ENCODE measurements around the gene SLC23A3.

Gene SLC23A3, protein sequence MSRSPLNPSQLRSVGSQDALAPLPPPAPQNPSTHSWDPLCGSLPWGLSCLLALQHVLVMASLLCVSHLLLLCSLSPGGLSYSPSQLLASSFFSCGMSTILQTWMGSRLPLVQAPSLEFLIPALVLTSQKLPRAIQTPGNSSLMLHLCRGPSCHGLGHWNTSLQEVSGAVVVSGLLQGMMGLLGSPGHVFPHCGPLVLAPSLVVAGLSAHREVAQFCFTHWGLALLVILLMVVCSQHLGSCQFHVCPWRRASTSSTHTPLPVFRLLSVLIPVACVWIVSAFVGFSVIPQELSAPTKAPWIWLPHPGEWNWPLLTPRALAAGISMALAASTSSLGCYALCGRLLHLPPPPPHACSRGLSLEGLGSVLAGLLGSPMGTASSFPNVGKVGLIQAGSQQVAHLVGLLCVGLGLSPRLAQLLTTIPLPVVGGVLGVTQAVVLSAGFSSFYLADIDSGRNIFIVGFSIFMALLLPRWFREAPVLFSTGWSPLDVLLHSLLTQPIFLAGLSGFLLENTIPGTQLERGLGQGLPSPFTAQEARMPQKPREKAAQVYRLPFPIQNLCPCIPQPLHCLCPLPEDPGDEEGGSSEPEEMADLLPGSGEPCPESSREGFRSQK

DNA sequence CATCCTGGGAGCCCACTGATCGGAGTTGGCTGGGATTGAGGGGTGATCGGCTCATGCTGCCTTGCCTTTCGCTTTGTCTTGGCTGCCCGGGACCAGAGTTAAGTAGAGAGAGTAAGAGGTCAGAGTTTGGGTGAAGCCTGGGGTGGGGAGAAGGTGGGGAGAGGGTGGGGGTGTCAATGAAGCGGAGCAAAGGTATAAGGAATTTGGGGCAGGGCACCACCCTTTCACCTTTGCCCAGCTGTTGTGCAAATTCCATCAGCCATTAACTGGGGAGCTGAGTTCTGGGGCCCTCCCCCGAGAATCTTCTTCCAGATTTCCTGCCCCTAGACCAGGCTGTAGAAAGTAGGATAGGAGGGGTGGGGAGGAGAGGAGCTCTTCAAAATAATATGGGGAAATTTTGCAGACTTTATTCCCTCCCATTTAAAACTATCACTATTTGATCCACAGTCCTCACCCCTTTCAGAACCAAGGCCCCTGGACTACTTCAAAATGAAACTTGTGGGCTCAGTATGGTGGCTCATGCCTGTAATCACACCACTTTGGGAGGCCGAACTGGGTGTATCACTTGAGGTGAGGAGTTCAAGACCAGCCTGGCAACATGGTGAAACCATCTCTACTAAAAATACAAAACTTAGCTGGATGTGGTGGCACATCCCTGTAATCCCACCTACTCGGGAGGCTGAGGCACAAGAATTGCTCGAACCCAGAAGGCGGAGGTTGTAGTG, at the start of gene SLC23A3:
SLC23A3 (minus strand) TSS at position 100 of the 725 bp plus-strand sequence; CDS start at position 55, 45 bp downstream.
- no peak for DNase-seq (ENCODE audit: low read depth in 2 of 2)

DNA sequence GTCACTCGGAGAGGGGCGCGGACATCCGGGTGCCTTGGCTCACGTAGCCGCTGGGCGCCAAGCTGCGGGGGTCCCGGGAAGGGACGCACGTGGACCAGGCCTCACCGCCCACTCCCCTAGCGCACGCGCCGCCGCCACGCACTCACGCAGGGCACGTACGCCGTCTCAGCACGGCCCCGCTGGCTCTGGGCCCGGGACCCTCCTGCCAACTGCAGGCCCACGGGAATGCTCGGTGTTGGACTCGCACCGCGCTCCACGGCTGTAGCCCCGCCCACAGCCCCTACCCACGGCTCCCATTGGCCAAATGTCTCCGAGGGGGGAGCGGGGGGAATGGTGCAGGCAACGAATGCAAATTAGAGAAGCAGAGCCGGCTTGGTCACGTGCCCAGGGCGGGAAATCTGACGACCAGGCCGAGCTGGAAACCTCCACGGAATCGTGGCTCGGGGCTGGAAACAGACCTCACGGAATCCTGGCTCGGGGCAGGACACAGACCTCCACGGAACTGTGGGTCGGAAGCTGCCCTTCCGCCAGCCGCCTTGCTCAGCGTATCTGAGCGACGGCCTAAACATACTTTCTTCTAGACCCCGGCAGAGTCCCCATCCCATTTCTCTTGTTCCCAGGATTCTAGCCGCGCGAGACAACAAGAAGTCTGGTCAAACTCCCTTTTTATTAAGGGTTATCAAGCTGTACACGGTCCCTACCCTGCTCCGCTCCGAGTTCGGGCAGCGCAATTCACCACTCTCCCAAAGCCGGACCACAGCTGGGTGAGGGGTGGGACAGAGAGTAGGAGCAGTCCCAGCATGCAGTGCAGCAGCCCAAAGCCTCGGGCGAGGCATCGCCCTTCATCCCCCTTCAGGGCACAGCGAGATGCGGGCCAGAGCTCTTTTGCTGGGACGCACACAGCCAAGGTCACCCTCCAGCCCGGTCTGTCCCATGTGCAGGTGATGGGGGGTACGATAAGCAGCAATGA, 49.2 kb upstream of the SLC23A3 start, which contains the start of gene ABCB6:
ABCB6 (minus strand) TSS at position 227 of the 970 bp plus-strand sequence. CDS start 285 bp downstream, outside the sequence.
- DNase-seq (ENCODE audit: low read depth in 2 of 2): peak; percentile 89 to 90

- peak in 1 of 2 experiments; percentile 24 for DNase-seq (ENCODE audit: low read depth in 2 of 2)
Observed at GRCh38 chr2:219218217-219218731, 48.4 kb upstream of the SLC23A3 start.

DNA sequence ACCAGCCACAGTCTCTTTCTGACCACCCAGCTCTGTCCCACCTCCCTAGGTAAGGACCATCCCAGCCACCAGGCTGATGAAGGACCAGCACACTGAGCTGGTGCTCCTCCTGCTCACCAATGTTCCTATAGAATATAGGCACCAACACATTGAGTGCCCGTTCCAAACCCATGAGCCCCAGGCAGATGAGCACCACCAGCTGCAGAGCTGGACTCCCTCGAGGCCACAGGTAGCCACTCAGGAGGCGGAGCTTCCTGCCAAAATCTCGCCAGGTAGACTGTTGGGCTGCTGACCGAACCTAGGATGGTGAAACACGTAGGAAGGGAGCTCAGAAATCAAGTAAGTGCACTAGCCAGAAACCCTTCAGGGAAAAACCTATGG, 46.7 kb upstream of the SLC23A3 start:
- DNase-seq (ENCODE audit: low read depth in 2 of 2): no peak

GRCh38 chr2:219215871-219216534, 46.2 kb upstream of the SLC23A3 start:
- DNase-seq (ENCODE audit: low read depth in 2 of 2): no peak

- no peak for DNase-seq (ENCODE audit: low read depth in 2 of 2)
Observed at GRCh38 chr2:219214786-219215185, 45.0 kb upstream of the SLC23A3 start.

GRCh38 chr2:219214141-219214540, 44.3 kb upstream of the SLC23A3 start:
- DNase-seq (ENCODE audit: low read depth in 2 of 2): no peak

GRCh38 chr2:219213486-219214071, 43.8 kb upstream of the SLC23A3 start:
- DNase-seq (ENCODE audit: low read depth in 2 of 2): no peak

- DNase-seq (ENCODE audit: low read depth in 2 of 2): no peak
Observed at GRCh38 chr2:219213026-219213415, 43.2 kb upstream of the SLC23A3 start.

GRCh38 chr2:219210886-219211362, 41.1 kb upstream of the SLC23A3 start:
- no peak for DNase-seq (ENCODE audit: low read depth in 2 of 2)

DNA sequence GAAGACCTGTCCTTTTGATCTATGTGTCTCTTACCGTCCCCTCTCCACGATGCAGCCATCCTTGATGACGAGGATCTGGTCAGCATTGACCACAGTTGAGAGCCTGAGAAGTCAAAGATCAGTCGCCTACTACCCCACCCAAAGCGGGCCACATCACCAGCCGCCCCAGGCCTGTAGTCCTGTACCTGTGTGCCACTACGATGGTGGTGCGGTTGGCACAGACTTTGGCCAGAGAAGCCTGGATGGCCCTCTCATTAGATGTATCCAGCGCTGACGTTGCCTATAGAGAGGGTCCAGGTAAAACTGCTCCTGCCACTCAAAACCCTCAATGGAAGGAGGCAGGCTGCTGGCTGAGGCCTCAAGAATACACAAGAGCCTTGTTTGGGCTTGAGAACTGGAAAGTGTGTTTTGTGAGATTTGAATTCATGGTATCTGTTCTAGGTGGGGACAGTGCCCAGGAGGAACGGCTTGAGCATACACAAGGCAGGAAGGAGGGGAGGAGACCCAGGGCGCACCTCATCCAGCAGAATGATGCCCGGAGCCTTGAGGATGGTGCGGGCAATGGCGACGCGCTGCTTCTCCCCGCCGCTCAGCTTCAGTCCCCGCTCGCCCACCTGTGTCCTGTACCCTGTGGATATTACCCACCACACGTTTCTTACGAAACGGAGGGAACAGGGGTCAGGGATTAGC, 40.5 kb upstream of the SLC23A3 start:
- no peak for DNase-seq (ENCODE audit: low read depth in 2 of 2)

DNA sequence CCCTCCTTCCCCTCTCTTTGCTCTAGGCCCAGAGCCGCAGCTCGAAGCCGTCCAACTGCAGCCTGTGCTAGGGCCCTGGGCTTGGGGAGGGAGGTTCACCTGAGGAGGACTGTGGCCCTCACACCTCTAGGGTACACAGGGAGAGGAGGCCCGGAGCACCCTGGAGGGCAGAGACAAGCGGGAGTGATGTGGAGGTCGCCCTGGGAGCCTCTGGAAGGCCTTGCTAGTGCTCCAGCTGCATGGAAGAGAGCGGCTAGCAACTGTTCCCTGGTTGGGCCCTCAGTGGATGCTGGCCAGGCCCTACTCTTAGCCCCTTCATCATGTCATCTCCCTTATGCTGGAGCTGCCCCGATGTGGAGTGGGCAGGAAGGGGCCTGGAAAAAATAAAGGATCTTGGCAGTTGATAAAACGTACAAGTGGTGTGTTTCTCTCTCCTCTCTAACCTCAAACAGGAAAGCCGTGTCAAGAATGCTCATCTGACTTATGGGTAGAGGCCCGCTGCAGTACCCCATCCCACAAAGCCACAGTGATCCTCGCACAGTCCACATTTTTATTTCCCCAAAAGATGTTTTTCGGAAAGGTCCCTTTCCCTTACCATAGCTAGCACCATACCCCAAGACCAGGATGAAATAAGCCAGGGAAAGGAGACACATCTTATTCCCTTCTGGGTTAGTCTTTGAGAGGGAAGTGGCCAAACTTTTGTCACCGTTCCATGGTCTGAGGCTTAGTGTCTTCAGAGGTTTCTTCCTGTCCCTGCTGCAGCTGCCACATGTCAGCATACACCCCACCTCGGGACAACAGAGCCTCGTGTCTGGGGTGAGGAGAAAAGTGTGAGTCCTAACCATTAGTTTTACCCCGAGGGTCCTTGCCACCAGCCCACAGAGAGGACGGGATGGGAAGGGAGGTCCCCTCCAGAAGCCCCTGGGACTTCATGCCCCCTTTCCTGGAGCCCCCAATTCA, 39.7 kb upstream of the SLC23A3 start:
- no peak for DNase-seq (ENCODE audit: low read depth in 2 of 2)

GRCh38 chr2:219207884-219208740, 38.3 kb upstream of the SLC23A3 start:
- DNase-seq (ENCODE audit: low read depth in 2 of 2): no peak

DNA sequence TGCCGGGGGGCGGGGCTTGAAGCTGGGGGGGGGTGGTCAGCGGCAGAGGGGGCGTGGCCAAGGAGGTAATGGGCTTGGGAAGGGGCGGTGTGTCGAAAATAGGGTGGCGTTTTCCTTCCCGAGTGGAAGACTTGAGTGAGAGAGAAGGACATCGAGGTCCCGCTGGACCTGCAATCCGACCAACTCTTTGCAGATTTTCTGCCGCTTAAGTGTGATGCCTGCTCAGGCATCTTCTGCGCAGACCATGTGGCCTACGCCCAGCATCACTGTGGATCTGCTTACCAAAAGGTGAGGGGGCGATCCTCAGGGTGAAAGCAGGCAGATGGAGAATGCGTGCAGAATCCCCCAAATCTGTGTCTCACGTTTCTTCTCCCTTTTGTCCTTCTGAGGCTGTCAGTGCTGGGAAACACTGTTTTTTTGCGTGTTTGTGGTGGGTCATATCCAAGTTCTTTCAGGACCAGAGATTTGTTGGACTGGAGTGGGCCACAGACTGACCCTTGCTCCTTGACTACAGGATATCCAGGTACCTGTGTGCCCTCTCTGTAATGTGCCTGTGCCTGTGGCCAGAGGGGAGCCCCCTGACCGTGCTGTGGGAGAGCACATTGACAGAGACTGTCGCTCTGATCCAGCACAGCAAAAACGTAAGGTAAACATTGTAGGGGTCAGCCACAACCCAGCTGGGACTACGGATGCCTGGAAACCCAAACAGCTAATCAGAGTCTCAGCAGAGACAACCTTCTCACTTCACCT, 37.5 kb upstream of the SLC23A3 start:
- DNase-seq (ENCODE audit: low read depth in 2 of 2): no peak

- DNase-seq (ENCODE audit: low read depth in 2 of 2): peak; percentile 77 to 83
Observed at GRCh38 chr2:219206328-219207133, 36.7 kb upstream of the SLC23A3 start, which contains the start of gene ZFAND2B. Gene ZFAND2B (plus strand): TSS chr2:219206782. CDS start chr2:219206988, 206 bp downstream.

DNA sequence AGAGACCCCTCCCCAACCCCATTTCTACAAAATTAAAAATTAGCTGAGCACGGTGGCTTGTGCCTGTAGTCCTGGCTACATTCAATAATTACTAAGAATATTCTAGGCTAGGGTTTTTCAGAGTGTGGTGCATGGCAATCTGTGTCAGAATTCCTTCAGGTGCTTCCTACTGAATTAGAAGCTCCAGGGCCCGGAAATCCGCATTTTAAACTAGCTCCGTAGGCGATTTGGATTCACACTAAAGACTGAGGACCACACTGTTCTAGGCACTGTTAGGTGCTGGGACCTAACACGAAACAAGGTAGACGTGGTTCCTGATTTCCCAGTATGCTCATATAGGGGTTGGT, 36.1 kb upstream of the SLC23A3 start:
- DNase-seq (ENCODE audit: low read depth in 2 of 2): no peak

All from fibroblast of skin of left biceps (primary cell).